GM12878 (cell line): ENCODE measurements around the gene ZBTB38. TPM values are rescaled to one million over a fixed set of nuclear protein-coding genes. Genes with fewer than 3 reads are reported as not detected.

Experiments
- BCLAF1 ChIP-seq: fragments of 450-650 bp; IDR thresholded peaks from 2 replicates; pipeline ENCODE4 v1.6.1; 2017; ENCODE audit warnings: antibody characterized with exemption, mild to moderate bottlenecking, moderate library complexity
- CBX5 ChIP-seq: sonication (generic); IDR thresholded peaks from 2 replicates; pipeline ENCODE4 v1.6.1; 2016; ENCODE audit warnings: low read depth, moderate library complexity, mild to moderate bottlenecking, inconsistent platforms
- E2F4 ChIP-seq: IDR thresholded peaks from 2 replicates; pipeline ENCODE4 v1.6.1; 2012; ENCODE audit warnings: low read depth, low read length, improper control_type of control experiment
- E4F1 ChIP-seq: fragments of 450-650 bp; IDR thresholded peaks from 2 replicates; pipeline ENCODE4 v1.6.1; 2018; ENCODE audit warnings: borderline replicate concordance, mild to moderate bottlenecking; ENCODE audit not compliant: partially characterized antibody
- ETV6 ChIP-seq, 2 experiments: fragments of 450-650 bp in 1 of 2; IDR thresholded peaks in 1 of 2; conservative IDR thresholded peaks in 1 of 2; 2 replicates each; pipeline ENCODE4 v1.6.1; 2014; ENCODE audit warnings: antibody characterized with exemption in 1 of 2, borderline replicate concordance in 1 of 2, low read depth in 1 of 2, mild to moderate bottlenecking in 1 of 2, moderate library complexity in 1 of 2
- FOS ChIP-seq: IDR thresholded peaks from 3 replicates; pipeline ENCODE4 v1.6.1; 2011; ENCODE audit warnings: borderline replicate concordance; ENCODE audit not compliant: insufficient read length; ENCODE audit errors: extremely low read depth
- IKZF2 ChIP-seq, 2 experiments: fragments of 450-650 bp; IDR thresholded peaks; 2 replicates each; pipeline ENCODE4 v1.6.1; 2017; ENCODE audit warnings: mild to moderate bottlenecking in 2 of 2, moderate library complexity in 2 of 2
- IRF5 ChIP-seq: fragments of 450-650 bp; IDR thresholded peaks from 2 replicates; pipeline ENCODE4 v1.6.1; 2017; ENCODE audit warnings: borderline replicate concordance
- JUNB ChIP-seq: IDR thresholded peaks from 2 replicates; pipeline ENCODE4 v1.6.1; 2016; ENCODE audit warnings: antibody characterized with exemption, mild to moderate bottlenecking
- NR2C2 ChIP-seq: IDR thresholded peaks from 2 replicates; pipeline ENCODE4 v1.6.1; 2011; ENCODE audit warnings: borderline replicate concordance, low read depth; ENCODE audit not compliant: control insufficient read depth, insufficient read length
- SIN3A ChIP-seq: IDR thresholded peaks from 2 replicates; pipeline ENCODE4 v1.6.1; 2012; ENCODE audit warnings: low read depth, low read length, improper control_type of control experiment
- SIX5 ChIP-seq: IDR thresholded peaks from 2 replicates; pipeline ENCODE4 v1.6.1; 2011; ENCODE audit warnings: mild to moderate bottlenecking, low read depth, low read length, moderate library complexity; ENCODE audit not compliant: severe bottlenecking
- SMARCA5 ChIP-seq: fragments of 450-650 bp; IDR thresholded peaks from 2 replicates; pipeline ENCODE4 v1.6.1; 2017; ENCODE audit warnings: mild to moderate bottlenecking
- SPI1 ChIP-seq: IDR thresholded peaks from 2 replicates; pipeline ENCODE4 v1.6.1; 2011; ENCODE audit warnings: low read depth, mild to moderate bottlenecking, low read length, moderate library complexity, borderline replicate concordance; ENCODE audit not compliant: insufficient read depth
- ZBTB40 ChIP-seq: fragments of 450-650 bp; IDR thresholded peaks from 2 replicates; pipeline ENCODE4 v1.6.1; 2016; ENCODE audit warnings: mild to moderate bottlenecking, moderate library complexity, borderline replicate concordance
- polyA plus RNA-seq, 11 experiments: library from polyadenylated mRNA; depleted of rRNA in 4 of 11; unstranded in 6 of 11; stranded (reverse) in 5 of 11; fragments of >200 nt; fragmentation: Nextera tagmentation in 4 of 11; fragmentation: Illumina TruSeq in 1 of 11; extraction: Ambion mirVana in 4 of 11; extraction: Trizol in 1 of 11; gene quantifications; 1 replicate in 1 of 11; 2 replicates in 10 of 11; pipeline versions ENCODE4 v1.2.1 to v1.2.3, GENCODE V29; 2011 to 2016; ENCODE audit warnings: inconsistent platforms in 2 of 11, missing spikeins in 2 of 11, low read depth in 1 of 11
- total RNA-seq, 4 experiments: library from RNA; depleted of rRNA in 3 of 4; stranded (reverse); fragments of >200 nt in 3 of 4; fragmentation: Illumina TruSeq in 1 of 4; extraction: Trizol in 1 of 4; gene quantifications; 2 replicates each; pipeline versions ENCODE4 v1.2.1 to v1.2.3, GENCODE V29; 2013 to 2021

ZBTB38 gene
- total and polyA plus RNA-seq, 10 of the 15 experiments (the other 5 are each of a cell fraction or from before 2014, with no cell fraction given): 34.2 to 115 (median 88.6) TPM

DNA sequence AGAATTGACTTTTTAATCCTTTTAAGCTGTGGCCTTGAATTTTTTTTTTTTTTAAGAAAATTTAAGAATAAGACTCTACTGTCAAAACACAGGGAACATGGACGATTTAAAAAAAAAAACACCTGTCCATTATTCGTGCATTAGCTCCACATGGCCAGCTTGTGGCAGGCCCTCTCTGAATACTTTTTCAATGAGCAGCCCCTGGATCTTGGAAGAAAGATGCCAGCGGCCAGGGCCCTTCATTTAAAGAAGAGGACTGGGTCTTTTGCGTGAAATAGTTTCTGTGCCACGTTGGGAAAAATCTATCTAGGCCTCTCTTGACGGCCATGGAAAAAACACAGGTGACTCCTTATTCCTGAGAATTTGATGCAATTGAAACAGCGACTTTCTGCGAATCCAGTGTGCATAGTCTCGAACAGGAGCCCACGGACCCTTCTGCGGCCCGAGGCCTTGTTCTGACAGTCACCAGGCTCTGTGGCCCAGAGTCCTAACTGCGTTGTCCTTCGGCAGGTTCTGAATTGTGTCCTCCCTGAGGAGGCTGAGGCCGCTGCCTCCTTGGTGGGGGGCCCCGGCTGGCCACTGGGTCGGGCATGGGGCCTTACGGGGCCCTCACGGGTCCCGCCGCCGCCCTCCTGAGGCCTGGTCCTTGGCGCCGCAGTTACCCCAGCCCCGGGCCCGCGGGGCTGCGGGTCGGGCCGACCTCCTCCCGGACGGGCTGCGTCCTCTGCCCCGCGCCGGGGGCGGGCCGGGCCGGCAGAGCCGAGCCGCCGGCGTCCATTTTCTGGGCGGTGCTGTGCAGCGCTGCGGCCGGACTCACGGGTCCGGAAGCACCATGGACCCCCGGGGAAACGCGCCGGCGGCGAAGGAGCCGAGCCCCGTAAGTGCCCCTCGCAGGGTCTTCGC, 33.5 kb downstream of the ZBTB38 start (continued):
- TF ChIP-seq E4F1 (no peak), JUNB (no peak), ETV6 (conservative IDR thresholded peaks at IDR 0.05 in 1 of 2, IDR thresholded peaks at IDR 0.05 in 1 of 2; ENCODE audit: borderline replicate concordance in 1 of 2, low read depth in 1 of 2) (no peak), SIX5 (no peak), IKZF2 (IDR thresholded peaks at IDR 0.05) (no peak), NR2C2 (no peak), IRF5 (no peak), SPI1 (no peak), FOS (no peak), BCLAF1 (no peak), SMARCA5 (peak; percentile 67), SIN3A (no peak), CBX5 (no peak), ZBTB40 (peak; percentile 66; the same call in 1 of the 2 replicates), E2F4 (no peak)
